GM23248 (cell line): ENCODE data around the gene SYT3. TPM values are rescaled to one million over a fixed set of nuclear protein-coding genes. Genes with fewer than 3 reads are reported as not detected.

Experiments
- DNase-seq: peaks from one replicate; pipeline ENCODE4 v3.0.0-alpha.2; 2015
- H2AFZ ChIP-seq: fragments of 200-600 bp; sonication (generic); 2 replicates; pipeline ENCODE4 v1.6.1; 2016; ENCODE audit warnings: antibody characterized with exemption
- H3F3A ChIP-seq: fragments of 200-600 bp; sonication (generic); 2 replicates; pipeline ENCODE4 v1.6.1; 2016; ENCODE audit warnings: mild to moderate bottlenecking, antibody characterized with exemption, mixed run types; ENCODE audit not compliant: insufficient read depth
- H3K27ac ChIP-seq: fragments of 200-600 bp; sonication (generic); 2 replicates; pipeline ENCODE4 v1.5.1; 2016; ENCODE audit warnings: mild to moderate bottlenecking
- H3K27me3 ChIP-seq: fragments of 200-600 bp; sonication (generic); replicated peaks from 2 replicates; pipeline ENCODE4 v1.6.1; 2016; ENCODE audit warnings: mild to moderate bottlenecking; ENCODE audit not compliant: insufficient read depth
- H3K36me3 ChIP-seq: fragments of 200-600 bp; sonication (generic); 2 replicates; pipeline ENCODE4 v1.6.1; 2016; ENCODE audit warnings: low read depth, mild to moderate bottlenecking
- H3K4me1 ChIP-seq: fragments of 200-600 bp; sonication (generic); 2 replicates; pipeline ENCODE4 v1.6.1; 2016; ENCODE audit warnings: mild to moderate bottlenecking; ENCODE audit not compliant: insufficient read depth
- H3K4me2 ChIP-seq: fragments of 200-600 bp; sonication (generic); one replicate; pipeline ENCODE4 v1.6.1; 2016; ENCODE audit warnings: mild to moderate bottlenecking; ENCODE audit not compliant: unreplicated experiment
- H3K4me3 ChIP-seq: fragments of 200-600 bp; sonication (generic); 2 replicates; pipeline ENCODE4 v1.5.1; 2016; ENCODE audit warnings: mild to moderate bottlenecking
- H3K79me2 ChIP-seq: fragments of 200-600 bp; sonication (generic); 2 replicates; pipeline ENCODE4 v1.6.1; 2016; ENCODE audit warnings: mild to moderate bottlenecking; ENCODE audit not compliant: insufficient read depth
- H3K9ac ChIP-seq: fragments of 200-600 bp; sonication (generic); 2 replicates; pipeline ENCODE4 v1.6.1; 2016; ENCODE audit warnings: mild to moderate bottlenecking
- H3K9me2 ChIP-seq: fragments of 200-600 bp; sonication (generic); 2 replicates; pipeline ENCODE4 v1.6.1; 2016; ENCODE audit warnings: mixed run types, mild to moderate bottlenecking, moderate library complexity; ENCODE audit not compliant: insufficient read depth
- H3K9me3 ChIP-seq: fragments of 200-600 bp; sonication (generic); one replicate; pipeline ENCODE4 v1.6.1; 2017; ENCODE audit warnings: low read depth
- H4K20me1 ChIP-seq: fragments of 200-600 bp; sonication (generic); 2 replicates; pipeline ENCODE4 v1.6.0; 2016; ENCODE audit not compliant: insufficient read depth
- EZH2 ChIP-seq: fragments of 200-600 bp; sonication (generic); IDR thresholded peaks from 2 replicates; pipeline ENCODE4 v1.6.1; 2018; ENCODE audit warnings: antibody characterized with exemption, mild to moderate bottlenecking; ENCODE audit not compliant: insufficient read depth, poor library complexity, severe bottlenecking
- EZH2phosphoT487 ChIP-seq: fragments of 200-600 bp; sonication (generic); IDR thresholded peaks from 2 replicates; pipeline ENCODE4 v1.6.1; 2018; ENCODE audit warnings: antibody characterized with exemption, moderate library complexity, mild to moderate bottlenecking, low read depth; ENCODE audit not compliant: insufficient read depth
- WGBS, 2 experiments: methylation state at CpG; one replicate each; pipeline ENCODE4 v1.1.6; 2015 to 2017; ENCODE audit warnings: low lambda C conversion rate in 2 of 2, low coverage in 1 of 2; ENCODE audit errors: missing lambda C conversion rate in 2 of 2; 5-methylcytosine and 5-hydroxymethylcytosine counted together
- in situ Hi-C: fragments of 300-500 bp; cut with MboI; formaldehyde crosslinking; loops from 2 replicates; pipeline ENCODE4 v1.15.0; 2020
- polyA plus RNA-seq: library from polyadenylated mRNA; unstranded; fragments of >200 nt; fragmentation: Nextera tagmentation; extraction: Ambion mirVana; gene quantifications from 2 replicates; pipeline ENCODE4 v1.2.1, GENCODE V29; 2016
- total RNA-seq: library from RNA; depleted of rRNA; stranded (reverse); fragments of >200 nt; shearing (Covaris generic); gene quantifications from 2 replicates; pipeline ENCODE4 v1.2.3, GENCODE V29; 2014

Gene SYT3
- total and polyA plus RNA-seq, 2 experiments from 2014 or later: not detected

GRCh38 chr19:50629194-50629593 is 10.5 kb downstream of the SYT3 start:
- H3K27me3 ChIP-seq: no peaks in the 10 kb centered on the region; the same call in 1 of the 2 replicates
- no peaks in the 10 kb centered on the region for H3K9me3 ChIP-seq
- no peaks in the 10 kb centered on the region for H3K4me1 ChIP-seq
- H2AFZ ChIP-seq: no peak overlapping the region
- H3K9ac ChIP-seq: no peak overlapping the region
- H4K20me1 ChIP-seq: no peaks in the 10 kb centered on the region
- no peaks in the 10 kb centered on the region for H3K36me3 ChIP-seq
- in situ Hi-C loops: no loop called here
- 57 to 58% methylated on average over 18 to 20 of the region's 20 CpGs for WGBS, 2 experiments
- no peaks in the 10 kb centered on the region for H3F3A ChIP-seq
- H3K27ac ChIP-seq: no peak overlapping the region
- H3K9me2 ChIP-seq: no peaks in the 10 kb centered on the region
- DNase-seq: no peak
- no peak overlapping the region for H3K4me2 ChIP-seq
- no peak overlapping the region for H3K4me3 ChIP-seq
- H3K79me2 ChIP-seq: no peaks in the 10 kb centered on the region
- TF ChIP-seq EZH2 (no peak), EZH2phosphoT487 (no peak)

- Histone ChIP-seq H3K9me3 (no peaks in the 10 kb centered on the region), H3K79me2 (no peaks in the 10 kb centered on the region), H3K9me2 (no peaks in the 10 kb centered on the region), H3F3A (no peaks in the 10 kb centered on the region), H3K4me3 (no peak overlapping the region), H2AFZ (no peak overlapping the region), H3K9ac (no peak overlapping the region), H3K36me3 (no peaks in the 10 kb centered on the region), H3K4me2 (no peak overlapping the region), H3K4me1 (no peaks in the 10 kb centered on the region), H3K27me3 (no peaks in the 10 kb centered on the region; the same call in 1 of the 2 replicates), H4K20me1 (no peaks in the 10 kb centered on the region), H3K27ac (no peak overlapping the region)
- WGBS, 2 experiments: 42 to 60% methylated on average over 7 of the region's 7 CpGs
- no peak for DNase-seq
- in situ Hi-C loops: no loop called here
- TF ChIP-seq EZH2phosphoT487 (no peak), EZH2 (no peak)
These were observed 11.1 kb downstream of the SYT3 start for GRCh38 chr19:50628551-50628950.

- H3K79me2 ChIP-seq: no peaks in the 10 kb centered on the region
These were observed 11.5 kb downstream of the SYT3 start for GRCh38 chr19:50628146-50628545.

GRCh38 chr19:50626795-50627194 is 12.9 kb downstream of the SYT3 start:
- H3K4me1 ChIP-seq: no peaks in the 10 kb centered on the region
- WGBS, 2 experiments: 25 to 31% methylated on average over 4 of the region's 4 CpGs
- in situ Hi-C loops: no loop called here
- H3K4me3 ChIP-seq: no peak overlapping the region
- no peaks in the 10 kb centered on the region for H3K79me2 ChIP-seq
- H3K36me3 ChIP-seq: no peaks in the 10 kb centered on the region
- no peak overlapping the region for H2AFZ ChIP-seq
- no peaks in the 10 kb centered on the region for H3F3A ChIP-seq
- DNase-seq: peak; percentile 18
- H3K9ac ChIP-seq: no peak overlapping the region
- H3K4me2 ChIP-seq: no peak overlapping the region
- no peak overlapping the region for H3K27ac ChIP-seq
- H3K9me2 ChIP-seq: no peaks in the 10 kb centered on the region
- H3K9me3 ChIP-seq: no peaks in the 10 kb centered on the region
- H4K20me1 ChIP-seq: no peaks in the 10 kb centered on the region
- no peaks in the 10 kb centered on the region; the same call in 1 of the 2 replicates for H3K27me3 ChIP-seq
- TF ChIP-seq EZH2 (no peak), EZH2phosphoT487 (no peak)

More at GRCh38 chr19:50628146-50628545, 11.5 kb downstream of the SYT3 start:
- no peak for TF ChIP-seq EZH2phosphoT487
- TF ChIP-seq EZH2: no peak
- Histone ChIP-seq H2AFZ (no peak overlapping the region), H3F3A (no peaks in the 10 kb centered on the region), H3K9ac (no peak overlapping the region), H3K4me3 (no peak overlapping the region), H3K9me3 (no peaks in the 10 kb centered on the region), H3K4me2 (no peak overlapping the region), H3K27me3 (no peaks in the 10 kb centered on the region; the same call in 1 of the 2 replicates), H3K36me3 (no peaks in the 10 kb centered on the region), H3K27ac (no peak overlapping the region), H3K4me1 (no peaks in the 10 kb centered on the region), H3K9me2 (no peaks in the 10 kb centered on the region), H4K20me1 (no peaks in the 10 kb centered on the region)
- DNase-seq: no peak
- WGBS, 2 experiments: 40 to 63% methylated on average over 5 of the region's 5 CpGs
- in situ Hi-C loops: no loop called here

GRCh38 chr19:50626011-50626410 is 13.7 kb downstream of the SYT3 start:
- Histone ChIP-seq H3K4me3 (no peak overlapping the region), H3F3A (no peaks in the 10 kb centered on the region), H3K27ac (no peak overlapping the region), H2AFZ (no peak overlapping the region), H3K4me1 (no peaks in the 10 kb centered on the region), H3K9me2 (no peaks in the 10 kb centered on the region), H3K4me2 (no peak overlapping the region), H3K9me3 (no peaks in the 10 kb centered on the region), H4K20me1 (no peaks in the 10 kb centered on the region), H3K9ac (no peak overlapping the region), H3K27me3 (no peaks in the 10 kb centered on the region; the same call in 1 of the 2 replicates), H3K79me2 (no peaks in the 10 kb centered on the region), H3K36me3 (no peaks in the 10 kb centered on the region)
- DNase-seq: no peak
- TF ChIP-seq EZH2phosphoT487 (no peak), EZH2 (no peak)
- 9 to 22% methylated on average over 4 of the region's 4 CpGs for WGBS, 2 experiments
- in situ Hi-C loops: no loop called here
